ENCODE data around the gene IQCE. TPM values are rescaled to one million over a fixed set of nuclear protein-coding genes. Genes with fewer than 3 reads are reported as not detected.

The IQCE gene
- total RNA-seq, 1 experiment from 2014 or later, result 13.4 TPM

DNA sequence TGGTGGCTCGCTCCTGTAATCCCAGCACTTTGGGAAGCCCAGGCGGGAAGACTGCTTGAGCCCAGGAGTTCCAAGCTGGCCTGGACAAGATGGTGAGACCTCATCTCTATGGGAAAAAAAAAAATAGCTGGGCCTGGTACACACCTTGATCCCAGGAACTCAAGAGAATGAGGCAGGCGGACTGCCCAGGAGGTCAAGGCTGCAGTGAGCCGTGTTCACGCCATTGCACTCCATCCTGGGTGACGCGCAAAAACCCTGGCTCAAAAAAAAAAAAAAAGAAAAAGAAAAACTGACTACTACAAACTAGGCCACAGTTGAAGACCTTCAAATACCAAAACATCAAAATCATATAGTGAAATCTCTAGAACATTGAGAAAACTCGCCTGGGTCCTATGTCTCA lies 7.4 kb upstream of the IQCE start:
- Histone ChIP-seq H3K4me3 (ENCODE audit: low read depth, low read length) (no peak overlapping the region), H3K36me3 (ENCODE audit: control insufficient read depth, insufficient read depth, low read length) (no peaks in the 10 kb centered on the region; the same call in 1 of the 2 replicates), H3K9me3 (no peaks in the 10 kb centered on the region), H3K27me3 (replicated peaks; ENCODE audit: control insufficient read depth, insufficient read depth, low read length) (no peaks in the 10 kb centered on the region), H3K4me1 (0 out of 2 replicates have a peak, but pooled peaks cover 7% of the 10 kb centered on the region)
- CTCF ChIA-PET, result no interaction called here
- no peak for DNase-seq
- no peaks in the 10 kb centered on the region for H3K4me1 Mint-ChIP-seq (ENCODE audit: low read depth, unreplicated experiment)
- TF ChIP-seq, protein P1, sequence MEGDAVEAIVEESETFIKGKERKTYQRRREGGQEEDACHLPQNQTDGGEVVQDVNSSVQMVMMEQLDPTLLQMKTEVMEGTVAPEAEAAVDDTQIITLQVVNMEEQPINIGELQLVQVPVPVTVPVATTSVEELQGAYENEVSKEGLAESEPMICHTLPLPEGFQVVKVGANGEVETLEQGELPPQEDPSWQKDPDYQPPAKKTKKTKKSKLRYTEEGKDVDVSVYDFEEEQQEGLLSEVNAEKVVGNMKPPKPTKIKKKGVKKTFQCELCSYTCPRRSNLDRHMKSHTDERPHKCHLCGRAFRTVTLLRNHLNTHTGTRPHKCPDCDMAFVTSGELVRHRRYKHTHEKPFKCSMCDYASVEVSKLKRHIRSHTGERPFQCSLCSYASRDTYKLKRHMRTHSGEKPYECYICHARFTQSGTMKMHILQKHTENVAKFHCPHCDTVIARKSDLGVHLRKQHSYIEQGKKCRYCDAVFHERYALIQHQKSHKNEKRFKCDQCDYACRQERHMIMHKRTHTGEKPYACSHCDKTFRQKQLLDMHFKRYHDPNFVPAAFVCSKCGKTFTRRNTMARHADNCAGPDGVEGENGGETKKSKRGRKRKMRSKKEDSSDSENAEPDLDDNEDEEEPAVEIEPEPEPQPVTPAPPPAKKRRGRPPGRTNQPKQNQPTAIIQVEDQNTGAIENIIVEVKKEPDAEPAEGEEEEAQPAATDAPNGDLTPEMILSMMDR (IDR thresholded peaks at IDR 0.05; ENCODE audit: insufficient read depth in 1 of 2, low read depth in 1 of 2, low read length in 1 of 2, severe bottlenecking in 1 of 2, unreplicated experiment in 1 of 2), result no peak
- BruUV-seq (replicated peaks), result no TSS peak
- H3K36me3 Mint-ChIP-seq (ENCODE audit: insufficient read depth, unreplicated experiment), result peaks cover 58% of the 10 kb centered on the region
- intact Hi-C loops (cut with micrococcal nuclease; ENCODE audit: unreplicated experiment), result loop anchor here (10.0 kb wide), 1 partner anchor 147 kb away; the partner anchor contains the start of gene CHST12
- POLR2A ChIA-PET, result no interaction called here
- no peak overlapping the region for H3K4me3 Mint-ChIP-seq (ENCODE audit: unreplicated experiment)
- no peaks in the 10 kb centered on the region for H3K27me3 Mint-ChIP-seq (ENCODE audit: insufficient read depth, unreplicated experiment)
- no peaks in the 10 kb centered on the region for H3K9me3 Mint-ChIP-seq (ENCODE audit: unreplicated experiment)
- H3K27ac Mint-ChIP-seq (ENCODE audit: unreplicated experiment), result no peak overlapping the region

DNA sequence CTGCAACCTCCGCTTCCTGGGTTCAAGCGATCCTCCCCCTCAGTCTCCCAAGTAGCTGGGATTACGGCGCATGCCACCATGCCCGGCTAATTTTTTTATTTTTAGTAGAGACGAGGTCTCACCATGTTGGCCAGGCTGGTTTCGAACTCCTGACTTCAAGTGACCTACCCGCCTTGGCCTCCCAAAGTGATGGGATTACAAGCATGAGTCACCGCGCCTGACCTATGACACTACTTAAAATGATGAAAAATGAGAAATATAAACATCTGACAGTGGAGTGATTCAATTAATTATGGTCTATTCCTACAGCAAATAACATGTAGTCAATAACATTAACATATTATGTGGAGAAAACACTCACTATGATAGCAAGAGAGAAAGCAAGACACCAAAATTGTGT lies 5.7 kb upstream of the IQCE start:
- H3K9me3 Mint-ChIP-seq (ENCODE audit: unreplicated experiment), result no peaks in the 10 kb centered on the region
- BruUV-seq (replicated peaks), result no TSS peak
- Histone ChIP-seq H3K27me3 (replicated peaks; ENCODE audit: control insufficient read depth, insufficient read depth, low read length) (no peaks in the 10 kb centered on the region), H3K9me3 (no peaks in the 10 kb centered on the region), H3K4me3 (ENCODE audit: low read depth, low read length) (no peak overlapping the region), H3K36me3 (ENCODE audit: control insufficient read depth, insufficient read depth, low read length) (no peaks in the 10 kb centered on the region), H3K4me1 (peaks cover 7% of the 10 kb centered on the region; the same call in 1 of the 2 replicates)
- POLR2A ChIA-PET, result no interaction called here
- TF ChIP-seq, protein P1 (IDR thresholded peaks at IDR 0.05; ENCODE audit: insufficient read depth in 1 of 2, low read depth in 1 of 2, low read length in 1 of 2, severe bottlenecking in 1 of 2, unreplicated experiment in 1 of 2), result no peak
- no peak for DNase-seq
- CTCF ChIA-PET, result interaction anchor here (0.6 kb wide), 1 partner anchor 801 kb away, joined by 3 read pairs; no protein-coding TSS in a partner anchor
- H3K4me3 Mint-ChIP-seq (ENCODE audit: unreplicated experiment), result no peak overlapping the region
- H3K36me3 Mint-ChIP-seq (ENCODE audit: insufficient read depth, unreplicated experiment), result peaks cover 41% of the 10 kb centered on the region
- intact Hi-C loops (cut with micrococcal nuclease; ENCODE audit: unreplicated experiment), result loop anchor here (10.0 kb wide), 1 partner anchor 148 kb away; the partner anchor contains the start of gene CHST12
- no peaks in the 10 kb centered on the region for H3K4me1 Mint-ChIP-seq (ENCODE audit: low read depth, unreplicated experiment)
- H3K27me3 Mint-ChIP-seq (ENCODE audit: insufficient read depth, unreplicated experiment), result no peaks in the 10 kb centered on the region
- no peak overlapping the region for H3K27ac Mint-ChIP-seq (ENCODE audit: unreplicated experiment)

DNA sequence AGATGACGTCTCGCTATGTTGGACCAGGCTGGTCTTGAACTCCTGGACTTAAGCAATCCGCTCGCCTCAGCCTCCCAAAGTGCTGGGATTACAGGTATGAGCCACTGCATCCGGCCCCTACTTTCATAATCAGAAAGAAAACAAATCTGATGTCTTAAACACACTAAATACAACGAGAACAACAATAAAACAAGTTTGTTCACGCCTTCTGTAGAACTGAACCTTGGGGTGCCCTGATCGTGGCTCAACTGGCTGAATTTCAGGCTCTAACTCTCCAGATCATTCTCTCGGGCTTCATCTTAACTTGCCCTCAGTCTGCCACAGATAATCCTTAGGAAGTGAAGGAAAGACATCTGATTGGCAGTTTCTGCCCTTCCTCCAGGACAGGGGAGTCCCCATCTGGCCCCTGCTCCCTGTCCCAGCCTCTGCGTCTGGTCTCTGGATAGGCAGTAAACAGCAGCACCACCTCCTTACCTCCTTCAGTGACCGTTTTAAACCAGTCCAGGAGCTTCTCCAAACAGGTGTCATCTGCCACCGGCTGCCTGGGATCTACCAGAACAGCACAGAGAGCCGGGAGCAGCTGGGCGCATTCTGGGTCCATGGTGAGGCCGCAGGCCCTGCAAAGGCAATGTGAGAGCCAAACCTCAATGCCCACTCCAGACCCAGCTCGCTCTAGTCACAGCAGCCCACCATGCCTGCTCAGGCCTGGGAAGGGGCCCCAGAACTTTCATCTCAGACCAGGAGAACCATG lies 4.8 kb upstream of the IQCE start:
- peaks cover 36% of the 10 kb centered on the region for H3K36me3 Mint-ChIP-seq (ENCODE audit: insufficient read depth, unreplicated experiment)
- peak overlapping the region; percentile 84 for H3K4me3 Mint-ChIP-seq (ENCODE audit: unreplicated experiment)
- H3K27me3 Mint-ChIP-seq (ENCODE audit: insufficient read depth, unreplicated experiment), result no peaks in the 10 kb centered on the region
- ChIA-PET POLR2A (interaction anchor here (0.5 kb wide), 1 partner anchor 95 kb away, joined by 3 read pairs; no protein-coding TSS in a partner anchor), CTCF (interaction anchor here (0.6 kb wide), 1 partner anchor 802 kb away, joined by 3 read pairs; no protein-coding TSS in a partner anchor)
- BruUV-seq (replicated peaks), result no TSS peak
- TF ChIP-seq, protein P1 (IDR thresholded peaks at IDR 0.05; ENCODE audit: insufficient read depth in 1 of 2, low read depth in 1 of 2, low read length in 1 of 2, severe bottlenecking in 1 of 2, unreplicated experiment in 1 of 2), result no peak
- Histone ChIP-seq H3K4me3 (ENCODE audit: low read depth, low read length) (peak overlapping the region; percentile 93), H3K9me3 (no peaks in the 10 kb centered on the region), H3K36me3 (ENCODE audit: control insufficient read depth, insufficient read depth, low read length) (no peaks in the 10 kb centered on the region), H3K27me3 (replicated peaks; ENCODE audit: control insufficient read depth, insufficient read depth, low read length) (no peaks in the 10 kb centered on the region), H3K4me1 (peaks cover 7% of the 10 kb centered on the region; the same call in 1 of the 2 replicates)
- H3K4me1 Mint-ChIP-seq (ENCODE audit: low read depth, unreplicated experiment), result no peaks in the 10 kb centered on the region
- no peak for DNase-seq
- H3K27ac Mint-ChIP-seq (ENCODE audit: unreplicated experiment), result peak overlapping the region; percentile 89
- intact Hi-C loops (cut with micrococcal nuclease; ENCODE audit: unreplicated experiment), result loop anchor here (10.0 kb wide), 1 partner anchor 149 kb away; the partner anchor contains the start of gene CHST12
- H3K9me3 Mint-ChIP-seq (ENCODE audit: unreplicated experiment), result no peaks in the 10 kb centered on the region

Data from Caco-2 (cell line).